HepG2 (cell line): ENCODE measurements around the gene ANKRD6. TPM values are rescaled to one million over a fixed set of nuclear protein-coding genes. Genes with fewer than 3 reads are reported as not detected.
A peak's percentile ranks its signal among the peaks of the same experiment; 100 is the strongest.

Experiments
- ATAC-seq: fragments of 200-7000 bp; cut with Tn5 transposase; 3 replicates; pipeline ENCODE4 v1.9.1; 2020; ENCODE audit warnings: mild to moderate bottlenecking, moderate library complexity
- BruUV-seq: library from RNA; stranded (reverse); fragments of 400-500 nt; replicated peaks from 2 replicates; lab custom pipeline; 2021; lab: Mats Ljungman, UMichigan
- CTCF ChIA-PET: fragments of 300-600 bp; formaldehyde crosslinking; extraction: SDS; loops from one replicate; lab custom pipeline; 2021; ENCODE audit warnings: low total read pairs, inconsistent platforms, low intra/inter-chr PET ratio; lab: Yijun Ruan, JAX
- POLR2A ChIA-PET: fragments of 350-600 bp; sonication (Branson Sonifier 250); formaldehyde crosslinking; loops from one replicate; lab custom pipeline; 2020; ENCODE audit warnings: antibody characterized with exemption, inconsistent platforms; lab: Yijun Ruan, JAX
- DNase-seq: peaks from one replicate; pipeline ENCODE4 v3.0.0-alpha.2; 2015; ENCODE audit warnings: low spot score
- FAIRE-seq: peaks from 3 replicates; lab custom pipeline; 2011; peaks lifted over from hg19 to GRCh38; lab: Jason Lieb, UNC
- H2AFZ ChIP-seq: one replicate; pipeline ENCODE4 v1.6.1; 2011; ENCODE audit warnings: low read length, inconsistent platforms
- H3K27ac ChIP-seq: fragments of 300-600 bp; 3 replicates; pipeline ENCODE4 v1.8.0; 2011; ENCODE audit warnings: mixed run types, mild to moderate bottlenecking, mixed read lengths, low read length, inconsistent platforms; ENCODE audit not compliant: insufficient read depth; ENCODE audit errors: extremely low read length
- H3K27me3 ChIP-seq, 2 experiments: fragments of 200-600 bp in 1 of 2; 2 replicates in 1 of 2; 3 replicates in 1 of 2; pipeline versions ENCODE4 v1.6.0 to v1.8.0; 2011; ENCODE audit warnings: low read length in 2 of 2, mild to moderate bottlenecking in 2 of 2, moderate library complexity in 2 of 2, inconsistent platforms in 1 of 2; ENCODE audit not compliant: insufficient read depth in 2 of 2, control insufficient read depth in 1 of 2
- H3K36me3 ChIP-seq, 2 experiments: fragments of 200-600 bp in 1 of 2; replicated peaks in 1 of 2; 2 replicates in 1 of 2; 3 replicates in 1 of 2; pipeline versions ENCODE4 v1.5.1 to v1.8.0; 2011; ENCODE audit warnings: low read length in 2 of 2, inconsistent platforms in 1 of 2; ENCODE audit not compliant: insufficient read depth in 2 of 2, control insufficient read depth in 1 of 2
- H3K4me1 ChIP-seq: 2 replicates; pipeline ENCODE4 v1.5.1; 2012; ENCODE audit warnings: low read length, inconsistent platforms; ENCODE audit not compliant: insufficient read depth
- H3K4me2 ChIP-seq: 2 replicates; pipeline ENCODE4 v1.6.0; 2011; ENCODE audit warnings: low read depth, low read length, inconsistent platforms
- H3K4me3 ChIP-seq, 3 experiments: fragments of 200-600 bp in 1 of 3; sonication (generic), shearing (Covaris generic) in 1 of 3; replicated peaks in 1 of 3; 2 replicates each; pipeline ENCODE4 v1.5.1; 2011 to 2016; ENCODE audit warnings: low read length in 3 of 3, inconsistent platforms in 2 of 3, low read depth in 2 of 3, mild to moderate bottlenecking in 2 of 3, control low read depth in 1 of 3, mixed read lengths in 1 of 3; ENCODE audit not compliant: insufficient read depth in 1 of 3
- H3K79me2 ChIP-seq: one replicate; pipeline ENCODE4 v1.6.1; 2011; ENCODE audit warnings: low read length, inconsistent platforms; ENCODE audit not compliant: insufficient read depth
- H3K9ac ChIP-seq: 2 replicates; pipeline ENCODE4 v1.6.0; 2011; ENCODE audit warnings: mild to moderate bottlenecking, low read depth, low read length, inconsistent platforms; ENCODE audit not compliant: insufficient read depth
- H3K9me3 ChIP-seq: 2 replicates; pipeline ENCODE4 v1.5.1; 2012; ENCODE audit warnings: mild to moderate bottlenecking, low read length
- H4K20me1 ChIP-seq: 2 replicates; pipeline ENCODE4 v1.6.0; 2011; ENCODE audit warnings: inconsistent platforms, mild to moderate bottlenecking, low read length, moderate library complexity; ENCODE audit not compliant: insufficient read depth
- CBX2 ChIP-seq, 2 experiments: fragments of 200-600 bp in 1 of 2; sonication (generic); formaldehyde crosslinking in 1 of 2; IDR thresholded peaks; 2 replicates each; pipeline versions ENCODE4 v1.7.0 to v1.8.1; 2018 to 2022; ENCODE audit warnings: low read depth in 2 of 2, low read length in 1 of 2, mild to moderate bottlenecking in 1 of 2, missing genetic modification reagents in 1 of 2
- ESRRA ChIP-seq: sonication (generic); formaldehyde crosslinking; IDR thresholded peaks from 2 replicates; pipeline ENCODE4 v1.5.1; 2020; ENCODE audit warnings: mild to moderate bottlenecking, low read depth, missing genetic modification reagents
- HDAC1 ChIP-seq: sonication (generic); formaldehyde crosslinking; IDR thresholded peaks from 2 replicates; pipeline ENCODE4 v1.5.1; 2020; ENCODE audit warnings: mild to moderate bottlenecking, missing genetic modification reagents
- NFYC ChIP-seq: IDR thresholded peaks from 2 replicates; pipeline ENCODE4 v1.6.1; 2016; ENCODE audit warnings: missing genetic modification reagents, missing compliant biosample characterization
- TP53 ChIP-seq: sonication (generic); formaldehyde crosslinking; conservative IDR thresholded peaks from 2 replicates; pipeline ENCODE4 v1.4.0; 2020; ENCODE audit warnings: missing genetic modification reagents
- ZBED4 ChIP-seq: sonication (generic); formaldehyde crosslinking; IDR thresholded peaks from 2 replicates; pipeline ENCODE4 v1.4.0; 2020; ENCODE audit warnings: missing genetic modification reagents, borderline replicate concordance
- ZNF326 ChIP-seq: sonication (generic); formaldehyde crosslinking; IDR thresholded peaks from 2 replicates; pipeline ENCODE4 v1.4.0; 2020; ENCODE audit warnings: missing genetic modification reagents, borderline replicate concordance
- ZNF333 ChIP-seq: sonication (generic); formaldehyde crosslinking; IDR thresholded peaks from 2 replicates; pipeline ENCODE4 v1.4.0; 2020; ENCODE audit warnings: mild to moderate bottlenecking, missing genetic modification reagents, borderline replicate concordance
- ZNF569 ChIP-seq: sonication (generic); formaldehyde crosslinking; IDR thresholded peaks from 2 replicates; pipeline ENCODE4 v1.5.0; 2020; ENCODE audit warnings: mild to moderate bottlenecking, missing genetic modification reagents, moderate library complexity, borderline replicate concordance
- ZNF720 ChIP-seq: sonication (generic); formaldehyde crosslinking; IDR thresholded peaks from 2 replicates; pipeline ENCODE4 v1.4.0; 2020; ENCODE audit warnings: missing genetic modification reagents
- ZNF891 ChIP-seq: sonication (generic); formaldehyde crosslinking; IDR thresholded peaks from 2 replicates; pipeline ENCODE4 v1.5.0; 2020; ENCODE audit warnings: mild to moderate bottlenecking, missing genetic modification reagents
- ZZZ3 ChIP-seq: sonication (generic); formaldehyde crosslinking; IDR thresholded peaks from 2 replicates; pipeline ENCODE4 v1.4.0; 2020; ENCODE audit warnings: missing genetic modification reagents, mild to moderate bottlenecking, borderline replicate concordance
- WGBS: methylation state at CpG from one replicate; pipeline ENCODE4 v1.1.6; 2017; ENCODE audit warnings: low lambda C conversion rate; 5-methylcytosine and 5-hydroxymethylcytosine counted together
- in situ Hi-C: cut with HindIII; loops from 2 replicates; pipeline ENCODE4 v1.10.0; 2017; ENCODE audit warnings: low pct_unique_long_range_greater_than_20kb; ENCODE audit not compliant: extremely low pct_ligation_motif_present
- intact Hi-C: fragments of 100-400 bp; cut with micrococcal nuclease; formaldehyde crosslinking; loops from one replicate; pipeline ENCODE4 v1.10.0; 2022; ENCODE audit not compliant: unreplicated experiment
- polyA plus RNA-seq, 8 experiments: library from polyadenylated mRNA; depleted of rRNA in 3 of 8; stranded (reverse) in 7 of 8; unstranded in 1 of 8; fragments of >200 nt; fragmentation: Illumina TruSeq in 4 of 8; extraction: Trizol in 4 of 8; gene quantifications; 2 replicates each; pipeline versions ENCODE4 v1.2.1 to v1.2.3, GENCODE V29; 2011 to 2016; ENCODE audit warnings: low read depth in 4 of 8, missing spikeins in 1 of 8, mixed read lengths in 1 of 8; ENCODE audit not compliant: insufficient read depth in 1 of 8
- total RNA-seq, 5 experiments: library from RNA; depleted of rRNA; stranded (reverse); fragments of >200 nt; fragmentation: Illumina TruSeq; extraction: Trizol; gene quantifications; 2 replicates each; pipeline ENCODE4 v1.2.3, GENCODE V29; 2016; ENCODE audit warnings: low read depth in 1 of 5
- TF ChIP-seq, protein P1 (sequence below): sonication (generic); formaldehyde crosslinking; IDR thresholded peaks from 2 replicates; pipeline ENCODE4 v1.9.0; 2021; ENCODE audit warnings: missing genetic modification reagents, borderline replicate concordance

Gene ANKRD6
- total and polyA plus RNA-seq, 2 of the 13 experiments (the other 11 are each of a cell fraction or from before 2014, with no cell fraction given) = 0.18 to 0.36 TPM

DNA sequence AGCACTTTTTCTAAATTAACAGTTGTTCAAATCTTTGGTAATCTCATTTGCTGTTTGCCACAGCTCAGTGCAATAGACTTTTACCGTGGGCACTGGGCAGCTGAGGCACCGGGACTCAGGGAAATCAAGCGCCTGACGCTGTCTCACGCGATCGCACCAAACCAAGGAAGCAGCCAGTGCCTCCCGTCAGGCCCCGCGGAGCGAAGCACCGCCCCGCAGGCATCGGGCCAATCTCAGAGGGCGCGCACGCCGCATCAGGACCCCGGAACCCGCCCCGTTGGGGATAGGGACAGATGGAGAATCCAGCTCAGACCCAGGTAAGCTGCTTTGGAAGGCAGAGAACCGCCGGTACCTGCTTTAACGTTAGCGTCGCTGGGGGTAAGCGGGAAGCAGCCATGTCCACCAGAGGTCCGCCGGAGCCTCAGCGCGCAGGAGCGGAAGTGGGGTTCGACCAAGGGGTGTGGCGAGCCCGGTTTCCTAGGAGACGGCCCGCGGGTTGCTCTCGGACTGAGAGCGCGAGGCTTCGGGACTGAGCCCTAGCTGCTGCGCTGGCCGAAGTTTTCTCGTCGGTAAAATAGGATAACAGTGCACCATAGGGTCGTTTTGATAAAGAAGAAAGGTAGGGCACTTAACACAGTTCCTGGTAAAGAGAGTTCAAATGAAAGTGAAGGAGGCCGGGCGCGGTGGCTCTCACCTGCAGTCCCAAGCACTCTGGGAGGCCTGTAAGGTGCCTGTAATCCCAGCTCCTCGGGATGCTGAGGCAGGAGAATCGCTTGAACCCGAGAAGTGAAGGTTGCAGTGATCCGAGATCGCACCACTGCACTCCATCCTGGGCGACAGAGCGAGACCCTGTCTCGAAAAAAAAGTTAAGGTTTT is 205.6 kb downstream of the ANKRD6 start, which contains the start of gene LYRM2:
TSS of gene LYRM2 (minus strand) at position 428 of the 876 bp plus-strand sequence. CDS start at position 397, 31 bp downstream.
- BruUV-seq = no TSS peak
- TF ChIP-seq ESRRA = no peak
- TF ChIP-seq NFYC = no peak
- no peak; the same call in 1 of the 2 replicates for TF ChIP-seq ZBED4 (CRISPR knock-in tag)
- TF ChIP-seq ZZZ3 (CRISPR knock-in tag) = peak; percentile 70; the same call in 1 of the 2 replicates
- TF ChIP-seq ZNF569 (CRISPR knock-in tag) = no peak
- TF ChIP-seq HDAC1 (CRISPR knock-in tag) = peak; percentile 83
- TF ChIP-seq, protein P1, sequence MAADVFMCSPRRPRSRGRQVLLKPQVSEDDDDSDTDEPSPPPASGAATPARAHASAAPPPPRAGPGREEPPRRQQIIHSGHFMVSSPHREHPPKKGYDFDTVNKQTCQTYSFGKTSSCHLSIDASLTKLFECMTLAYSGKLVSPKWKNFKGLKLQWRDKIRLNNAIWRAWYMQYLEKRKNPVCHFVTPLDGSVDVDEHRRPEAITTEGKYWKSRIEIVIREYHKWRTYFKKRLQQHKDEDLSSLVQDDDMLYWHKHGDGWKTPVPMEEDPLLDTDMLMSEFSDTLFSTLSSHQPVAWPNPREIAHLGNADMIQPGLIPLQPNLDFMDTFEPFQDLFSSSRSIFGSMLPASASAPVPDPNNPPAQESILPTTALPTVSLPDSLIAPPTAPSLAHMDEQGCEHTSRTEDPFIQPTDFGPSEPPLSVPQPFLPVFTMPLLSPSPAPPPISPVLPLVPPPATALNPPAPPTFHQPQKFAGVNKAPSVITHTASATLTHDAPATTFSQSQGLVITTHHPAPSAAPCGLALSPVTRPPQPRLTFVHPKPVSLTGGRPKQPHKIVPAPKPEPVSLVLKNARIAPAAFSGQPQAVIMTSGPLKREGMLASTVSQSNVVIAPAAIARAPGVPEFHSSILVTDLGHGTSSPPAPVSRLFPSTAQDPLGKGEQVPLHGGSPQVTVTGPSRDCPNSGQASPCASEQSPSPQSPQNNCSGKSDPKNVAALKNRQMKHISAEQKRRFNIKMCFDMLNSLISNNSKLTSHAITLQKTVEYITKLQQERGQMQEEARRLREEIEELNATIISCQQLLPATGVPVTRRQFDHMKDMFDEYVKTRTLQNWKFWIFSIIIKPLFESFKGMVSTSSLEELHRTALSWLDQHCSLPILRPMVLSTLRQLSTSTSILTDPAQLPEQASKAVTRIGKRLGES (CRISPR knock-in tag) = no peak
- TF ChIP-seq ZNF333 (CRISPR knock-in tag) = no peak; the same call in 1 of the 2 replicates
- no peak for TF ChIP-seq ZNF720
- no peak for TF ChIP-seq CBX2 (IDR thresholded peaks at IDR 0.05; ENCODE audit: low read depth, low read length)
- no peak for TF ChIP-seq CBX2 (CRISPR knock-in tag; IDR thresholded peaks at IDR 0.05; ENCODE audit: low read depth)
- TF ChIP-seq ZNF891 = peak; percentile 72; the same call in 1 of the 2 replicates
- TF ChIP-seq ZNF326 (CRISPR knock-in tag) = no peak
- 0 out of 2 replicates have a peak, but pooled peaks have one; percentile 40 for TF ChIP-seq TP53 (CRISPR knock-in tag)

More for the DNA sequence above, 205.6 kb downstream of the ANKRD6 start, which contains the start of gene LYRM2:
- CTCF ChIA-PET = no interaction called here
- in situ Hi-C loops (no loop called here), intact Hi-C loops (no loop called here)
- WGBS = under 1% methylated on average over 46 of the region's 58 CpGs
- peak within 1 kb of the TSS; percentile 62 to 87 (median 67) for H3K4me3 ChIP-seq
- H3K27me3 ChIP-seq = no peaks in the 10 kb centered on the region; a peak in 1 of 5 replicates
- H3K27ac ChIP-seq = peak within 1 kb of the TSS; percentile 85
- FAIRE-seq (peak; percentile 12), DNase-seq (peak; percentile 84), ATAC-seq (peak; percentile 99)
- H4K20me1 ChIP-seq = no peaks in the 10 kb centered on the region
- H3K4me2 ChIP-seq = peak within 1 kb of the TSS; percentile 85
- peak within 1 kb of the TSS; percentile 72 for H2AFZ ChIP-seq
- H3K36me3 ChIP-seq = peaks cover under 1 to 16% of the 10 kb centered on the region in 2 experiments; a peak in 3 of 5 replicates
- no peaks in the 10 kb centered on the region for H3K9me3 ChIP-seq
- POLR2A ChIA-PET = interaction anchor here (1.0 to 1.2 kb wide), 4 partner anchors 9 to 224 kb away, joined by 3 to 6 read pairs (median 3); partner anchors contain the start of gene MDN1
- peaks cover 15% of the 10 kb centered on the region for H3K79me2 ChIP-seq
- peak within 1 kb of the TSS; percentile 83 for H3K9ac ChIP-seq
- H3K4me1 ChIP-seq = peaks cover 13% of the 10 kb centered on the region
